CD14-positive monocyte (primary cell): ENCODE data around the gene CAMTA1. TPM values are rescaled to one million over a fixed set of nuclear protein-coding genes. Genes with fewer than 3 reads are reported as not detected.

Source experiments
- DNase-seq, 3 donors: peaks; one replicate each; pipeline ENCODE4 v3.0.0-alpha.2; 2011 to 2022
- H2AFZ ChIP-seq: 2 replicates; pipeline ENCODE4 v1.6.0; 2012; ENCODE audit warnings: mild to moderate bottlenecking, low read depth, low read length, inconsistent platforms; ENCODE audit not compliant: insufficient read depth, poor library complexity, severe bottlenecking
- H3K27ac ChIP-seq, 2 donors: 1 replicate in 1 of 2; 2 replicates in 1 of 2; pipeline ENCODE4 v1.5.1; 2012 to 2013; ENCODE audit warnings: low read length in 2 of 2, control low read depth in 1 of 2, inconsistent platforms in 1 of 2, low read depth in 1 of 2, mild to moderate bottlenecking in 1 of 2
- H3K27me3 ChIP-seq, 2 donors: one replicate each; pipeline versions ENCODE4 v1.6.0 to v1.6.1; 2011 to 2013; ENCODE audit warnings: low read length in 2 of 2; ENCODE audit not compliant: control insufficient read depth in 2 of 2, insufficient read depth in 2 of 2
- H3K36me3 ChIP-seq, 2 donors: replicated peaks in 1 of 2; 1 replicate in 1 of 2; 2 replicates in 1 of 2; pipeline versions ENCODE4 v1.5.1 to v1.6.1; 2012 to 2013; ENCODE audit warnings: low read length in 2 of 2, control low read depth in 1 of 2, inconsistent platforms in 1 of 2, mild to moderate bottlenecking in 1 of 2; ENCODE audit not compliant: insufficient read depth in 2 of 2, control insufficient read depth in 1 of 2
- H3K4me1 ChIP-seq, 2 donors: 1 replicate in 1 of 2; 2 replicates in 1 of 2; pipeline versions ENCODE4 v1.5.1 to v1.6.1; 2012 to 2013; ENCODE audit warnings: low read length in 2 of 2, control low read depth in 1 of 2, inconsistent platforms in 1 of 2, mild to moderate bottlenecking in 1 of 2, moderate library complexity in 1 of 2; ENCODE audit not compliant: insufficient read depth in 2 of 2, control insufficient read depth in 1 of 2
- H3K4me2 ChIP-seq: replicated peaks from 2 replicates; pipeline ENCODE3; 2012; ENCODE audit warnings: low read length, moderate library complexity, mild to moderate bottlenecking; ENCODE audit not compliant: poor library complexity, severe bottlenecking; ENCODE audit errors: extremely low read depth
- H3K4me3 ChIP-seq, 3 experiments: fragments of 200-600 bp in 1 of 3; sonication (generic) in 1 of 3; replicated peaks in 1 of 3; 1 replicate in 2 of 3; 2 replicates in 1 of 3; pipeline ENCODE4 v1.5.1; 2011 to 2013; ENCODE audit warnings: low read length in 3 of 3, mild to moderate bottlenecking in 3 of 3, control low read depth in 2 of 3, low read depth in 2 of 3, inconsistent platforms in 1 of 3, moderate library complexity in 1 of 3
- H3K79me2 ChIP-seq: 2 replicates; pipeline ENCODE4 v1.6.0; 2012; ENCODE audit warnings: mild to moderate bottlenecking, control low read depth, inconsistent platforms, low read length, moderate library complexity; ENCODE audit not compliant: insufficient read depth
- H3K9ac ChIP-seq: 2 replicates; pipeline ENCODE4 v1.6.0; 2017; ENCODE audit warnings: low read length, mild to moderate bottlenecking; ENCODE audit not compliant: insufficient read depth, poor library complexity, severe bottlenecking
- H3K9me3 ChIP-seq, 2 donors: replicated peaks in 1 of 2; 1 replicate in 1 of 2; 2 replicates in 1 of 2; pipeline versions ENCODE4 v1.5.1 to v1.6.1; 2012 to 2013; ENCODE audit warnings: low read length in 2 of 2, control low read depth in 1 of 2; ENCODE audit not compliant: control insufficient read depth in 1 of 2, insufficient read depth in 1 of 2
- H4K20me1 ChIP-seq: 2 replicates; pipeline ENCODE4 v1.6.0; 2012; ENCODE audit warnings: mild to moderate bottlenecking, low read length, control low read depth, moderate library complexity; ENCODE audit not compliant: insufficient read depth
- H3K27ac Mint-ChIP-seq, 7 donors: one replicate each; pipeline ENCODE4 v1.8.0; 2020; ENCODE audit warnings: mild to moderate bottlenecking in 7 of 7, mixed read lengths in 7 of 7, moderate library complexity in 6 of 7, inconsistent platforms in 2 of 7
- H3K27me3 Mint-ChIP-seq, 3 donors: one replicate each; pipeline ENCODE4 v1.8.0; 2021 to 2022; ENCODE audit warnings: low read depth in 3 of 3, mild to moderate bottlenecking in 3 of 3, mixed read lengths in 3 of 3, moderate library complexity in 3 of 3, inconsistent platforms in 1 of 3
- H3K36me3 Mint-ChIP-seq, 2 donors: one replicate each; pipeline ENCODE4 v1.8.0; 2020; ENCODE audit warnings: mixed read lengths in 2 of 2, inconsistent platforms in 1 of 2, mild to moderate bottlenecking in 1 of 2
- H3K4me1 Mint-ChIP-seq: one replicate; pipeline ENCODE4 v1.8.0; 2020; ENCODE audit warnings: mild to moderate bottlenecking, mixed read lengths
- H3K4me3 Mint-ChIP-seq, 2 donors: one replicate each; pipeline ENCODE4 v1.8.0; 2020; ENCODE audit warnings: mild to moderate bottlenecking in 2 of 2, mixed read lengths in 2 of 2, moderate library complexity in 1 of 2
- H3K9me3 Mint-ChIP-seq, 7 donors: one replicate each; pipeline ENCODE4 v1.8.0; 2020 to 2022; ENCODE audit warnings: mixed read lengths in 7 of 7, mild to moderate bottlenecking in 6 of 7, moderate library complexity in 6 of 7, inconsistent platforms in 2 of 7
- WGBS: methylation state at CpG from one replicate; pipeline ENCODE4 v1.1.5; 2013; ENCODE audit warnings: missing lambda C conversion rate; ENCODE audit not compliant: insufficient coverage; 5-methylcytosine and 5-hydroxymethylcytosine counted together
- intact Hi-C, 2 donors: fragments of 100-400 bp; cut with micrococcal nuclease; formaldehyde crosslinking; loops; one replicate each; pipeline versions ENCODE4 v1.15.0 to v1.15.1; 2023
- polyA plus RNA-seq, 3 donors: library from polyadenylated mRNA; depleted of rRNA in 1 of 3; unstranded in 2 of 3; stranded (reverse) in 1 of 3; fragments of 300-500 nt in 2 of 3; fragments of >200 nt in 1 of 3; fragmentation: Illumina TruSeq in 2 of 3; gene quantifications; 1 replicate in 2 of 3; 2 replicates in 1 of 3; pipeline ENCODE4 v1.2.3, GENCODE V29; 2012 to 2021
- TF ChIP-seq, protein P1 (sequence below): fragments of 200-600 bp; IDR thresholded peaks from one replicate; pipeline ENCODE4 v1.8.0; 2022; ENCODE audit warnings: antibody characterized with exemption, mild to moderate bottlenecking

CAMTA1 gene
- polyA plus RNA-seq, 3 donors, result 52.0 to 89.6 (median 78.3) TPM

DNA sequence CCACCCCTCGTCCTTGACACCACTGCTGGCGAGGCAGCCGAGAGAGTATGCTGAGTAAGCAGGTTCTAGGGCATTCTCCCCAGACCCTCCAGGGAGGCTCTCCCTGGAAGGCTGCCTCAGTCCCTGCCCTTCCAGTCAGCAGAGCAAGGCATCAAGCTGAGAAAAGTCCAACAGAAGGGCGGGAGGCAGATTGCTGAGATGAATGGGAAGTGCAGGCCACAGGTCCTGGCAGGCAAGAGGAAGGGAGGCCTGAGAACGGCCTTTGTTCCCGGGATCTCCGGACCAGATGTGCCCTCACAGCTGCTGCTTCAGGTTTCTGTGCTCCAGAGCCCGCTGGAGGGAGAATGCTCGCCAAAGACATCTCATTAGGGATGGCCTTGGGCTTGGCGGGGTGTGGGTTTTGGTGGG, 715.8 kb downstream of the CAMTA1 start:
- 87% methylated on average over 7 of the region's 10 CpGs for WGBS
- Mint-ChIP-seq H3K9me3 (no peaks in the 10 kb centered on the region), H3K4me3 (no peak overlapping the region), H3K27ac (no peak overlapping the region), H3K27me3 (no peaks in the 10 kb centered on the region), H3K4me1 (no peaks in the 10 kb centered on the region), H3K36me3 (no peaks in the 10 kb centered on the region)
- no peak overlapping the region for H3K9ac ChIP-seq
- no peaks in the 10 kb centered on the region for H3K36me3 ChIP-seq
- no peak overlapping the region for H2AFZ ChIP-seq
- H3K9me3 ChIP-seq, result peaks cover 13 to 20% of the 10 kb centered on the region in 2 donors
- H3K4me2 ChIP-seq, result no peak overlapping the region
- no peaks in the 10 kb centered on the region for H3K79me2 ChIP-seq
- DNase-seq, result no peak
- H3K27ac ChIP-seq, result no peak overlapping the region
- TF ChIP-seq, protein P1, sequence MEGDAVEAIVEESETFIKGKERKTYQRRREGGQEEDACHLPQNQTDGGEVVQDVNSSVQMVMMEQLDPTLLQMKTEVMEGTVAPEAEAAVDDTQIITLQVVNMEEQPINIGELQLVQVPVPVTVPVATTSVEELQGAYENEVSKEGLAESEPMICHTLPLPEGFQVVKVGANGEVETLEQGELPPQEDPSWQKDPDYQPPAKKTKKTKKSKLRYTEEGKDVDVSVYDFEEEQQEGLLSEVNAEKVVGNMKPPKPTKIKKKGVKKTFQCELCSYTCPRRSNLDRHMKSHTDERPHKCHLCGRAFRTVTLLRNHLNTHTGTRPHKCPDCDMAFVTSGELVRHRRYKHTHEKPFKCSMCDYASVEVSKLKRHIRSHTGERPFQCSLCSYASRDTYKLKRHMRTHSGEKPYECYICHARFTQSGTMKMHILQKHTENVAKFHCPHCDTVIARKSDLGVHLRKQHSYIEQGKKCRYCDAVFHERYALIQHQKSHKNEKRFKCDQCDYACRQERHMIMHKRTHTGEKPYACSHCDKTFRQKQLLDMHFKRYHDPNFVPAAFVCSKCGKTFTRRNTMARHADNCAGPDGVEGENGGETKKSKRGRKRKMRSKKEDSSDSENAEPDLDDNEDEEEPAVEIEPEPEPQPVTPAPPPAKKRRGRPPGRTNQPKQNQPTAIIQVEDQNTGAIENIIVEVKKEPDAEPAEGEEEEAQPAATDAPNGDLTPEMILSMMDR, result no peak
- no peaks in the 10 kb centered on the region for H3K4me1 ChIP-seq
- intact Hi-C loops, result no loop called here
- H4K20me1 ChIP-seq, result no peaks in the 10 kb centered on the region
- H3K4me3 ChIP-seq, result no peak overlapping the region
- no peaks in the 10 kb centered on the region for H3K27me3 ChIP-seq

DNA sequence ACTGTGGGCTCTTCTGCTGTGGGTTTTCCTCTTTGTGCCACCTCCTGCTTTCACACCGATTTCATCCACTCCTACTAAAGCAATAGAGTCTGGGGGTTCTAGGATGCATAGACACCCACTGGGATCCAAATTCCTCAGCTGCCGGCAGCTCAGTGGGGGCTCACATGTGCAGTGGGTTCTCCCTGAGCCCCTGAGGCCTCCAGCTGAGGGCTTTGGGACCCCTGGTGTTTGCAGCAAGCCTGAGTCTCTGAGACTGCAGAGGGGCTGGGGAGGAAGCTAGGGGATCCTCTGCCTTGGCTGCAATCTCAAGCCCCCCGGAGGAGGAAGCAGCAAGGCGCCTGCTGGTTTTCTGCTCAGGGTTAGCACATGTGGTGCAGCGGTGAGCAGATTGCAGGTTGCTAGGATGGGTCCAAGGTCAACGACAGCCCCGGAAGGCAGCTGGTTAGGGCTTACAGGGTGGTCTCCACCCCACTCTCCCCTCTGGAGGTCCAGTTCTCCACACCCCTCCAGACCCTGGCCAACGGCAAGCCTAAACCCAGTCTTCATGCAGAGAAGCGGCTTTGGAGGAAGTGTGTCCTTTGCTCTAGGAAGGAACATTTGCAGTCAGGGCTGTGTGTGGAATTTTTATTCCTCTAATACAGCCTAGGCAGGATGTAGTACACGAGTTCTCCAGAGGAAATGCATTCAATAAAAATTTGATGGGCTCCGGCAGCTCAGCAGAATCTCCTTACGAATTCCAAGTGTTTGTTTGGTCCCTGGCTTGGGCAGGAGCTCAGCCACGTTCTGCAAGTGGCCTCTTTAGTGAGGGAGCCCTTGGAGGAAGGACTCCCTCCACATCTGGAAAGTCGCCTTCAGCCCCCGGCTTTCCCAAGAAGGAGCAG, 716.7 kb downstream of the CAMTA1 start:
- H3K4me3 Mint-ChIP-seq, result no peak overlapping the region
- no peaks in the 10 kb centered on the region for H3K79me2 ChIP-seq
- 67% methylated on average over 6 of the region's 15 CpGs for WGBS

More for the DNA sequence above, 716.7 kb downstream of the CAMTA1 start:
- no peaks in the 10 kb centered on the region for H3K4me1 ChIP-seq
- no peak overlapping the region for H3K4me3 ChIP-seq
- no peaks in the 10 kb centered on the region for H4K20me1 ChIP-seq
- peaks cover 13 to 20% of the 10 kb centered on the region in 2 donors for H3K9me3 ChIP-seq
- Mint-ChIP-seq H3K27ac (no peak overlapping the region), H3K36me3 (no peaks in the 10 kb centered on the region), H3K27me3 (no peaks in the 10 kb centered on the region), H3K4me1 (no peaks in the 10 kb centered on the region), H3K9me3 (no peaks in the 10 kb centered on the region)
- TF ChIP-seq, protein P1, result no peak
- intact Hi-C loops, result no loop called here
- no peak overlapping the region for H3K9ac ChIP-seq
- H2AFZ ChIP-seq, result no peak overlapping the region
- DNase-seq, result no peak
- H3K4me2 ChIP-seq, result no peak overlapping the region
- H3K27me3 ChIP-seq, result no peaks in the 10 kb centered on the region
- no peaks in the 10 kb centered on the region for H3K36me3 ChIP-seq
- no peak overlapping the region for H3K27ac ChIP-seq
